Non-pigmented ciliary epithelial cell (primary cell): ENCODE data around the gene ZNF300.
"Not testable (repeated sequence)": the region's sequence is repeated elsewhere in the genome, so short reads cannot be mapped to it uniquely, and the experiment has no call there.

ENCODE experiments used
- DNase-seq: peaks from one replicate; pipeline ENCODE4 v3.0.0-alpha.2; 2010; ENCODE audit warnings: low read depth

The ZNF300 gene

GRCh38 chr5:150904479-150905311 lies at the start of gene ZNF300:
Gene ZNF300, minus strand, starts transcription at chr5:150904980. Its CDS starts 1,825 bp downstream, at chr5:150903155.
- peak; percentile 82 for DNase-seq

- DNase-seq = no peak
These were observed 43.8 kb upstream of the ZNF300 start for GRCh38 chr5:150948539-150948938.

- peak; percentile 71 for DNase-seq
These were observed 41.6 kb upstream of the ZNF300 start for GRCh38 chr5:150946351-150946905.

- no peak for DNase-seq
These were observed 41.2 kb upstream of the ZNF300 start for GRCh38 chr5:150945947-150946346.

- DNase-seq = peak; percentile 20
These were observed 40.7 kb upstream of the ZNF300 start for GRCh38 chr5:150945486-150945885.

GRCh38 chr5:150931368-150931965 lies 26.7 kb upstream of the ZNF300 start:
- no peak for DNase-seq

GRCh38 chr5:150918613-150919012 lies 13.8 kb upstream of the ZNF300 start:
- peak; percentile 15 for DNase-seq

GRCh38 chr5:150912312-150912814 lies 7.6 kb upstream of the ZNF300 start:
- DNase-seq = no peak

GRCh38 chr5:150905312-150905683 lies 518 bp upstream of the ZNF300 start:
- no peak for DNase-seq

GRCh38 chr5:150901446-150901845 lies 3.3 kb downstream of the ZNF300 start:
- no peak for DNase-seq

- no peak for DNase-seq
These were observed 9.1 kb downstream of the ZNF300 start for GRCh38 chr5:150895431-150896428.

GRCh38 chr5:150879358-150879757 lies 25.4 kb downstream of the ZNF300 start:
- DNase-seq = no peak

- no peak for DNase-seq
These were observed 42.7 kb downstream of the ZNF300 start for GRCh38 chr5:150862070-150862469.

- no peak for DNase-seq
These were observed 44.4 kb downstream of the ZNF300 start for GRCh38 chr5:150860246-150860821.

- not testable (repeated sequence) for DNase-seq
These were observed 48.1 kb downstream of the ZNF300 start for GRCh38 chr5:150856700-150857099.

GRCh38 chr5:150853561-150853960 lies 51.2 kb downstream of the ZNF300 start:
- DNase-seq = no peak

- no peak for DNase-seq
These were observed 53.7 kb downstream of the ZNF300 start for GRCh38 chr5:150851039-150851438.

GRCh38 chr5:150848271-150848670 lies 56.5 kb downstream of the ZNF300 start:
- no peak for DNase-seq

GRCh38 chr5:150847334-150847695 lies 57.5 kb downstream of the ZNF300 start:
- no peak for DNase-seq

GRCh38 chr5:150846654-150847333 lies 58.0 kb downstream of the ZNF300 start:
- peak; percentile 70 for DNase-seq

GRCh38 chr5:150846308-150846653 lies 58.5 kb downstream of the ZNF300 start, which contains the start of gene IRGM:
Gene IRGM, plus strand, starts transcription at chr5:150846521. Its CDS starts 1,603 bp downstream, at chr5:150848124.
- not testable (repeated sequence) for DNase-seq
